HepG2 (cell line): ENCODE measurements around the gene ACTN1. TPM values are rescaled to one million over a fixed set of nuclear protein-coding genes. Genes with fewer than 3 reads are reported as not detected.
A peak's percentile ranks its signal among the peaks of the same experiment; 100 is the strongest.

Experiments
- BORCS8-MEF2B ChIP-seq: sonication (generic); formaldehyde crosslinking; IDR thresholded peaks from 2 replicates; pipeline ENCODE4 v1.8.0; 2022; ENCODE audit warnings: mild to moderate bottlenecking, missing genetic modification reagents
- DPF2 ChIP-seq: sonication (generic); formaldehyde crosslinking; IDR thresholded peaks from 2 replicates; pipeline ENCODE4 v1.4.0; 2020; ENCODE audit warnings: mild to moderate bottlenecking, low read depth, missing genetic modification reagents, borderline replicate concordance
- FOXC1 ChIP-seq: sonication (generic); formaldehyde crosslinking; IDR thresholded peaks from 2 replicates; pipeline ENCODE4 v1.8.0; 2022; ENCODE audit warnings: mild to moderate bottlenecking, missing genetic modification reagents, borderline replicate concordance
- HMG20A ChIP-seq: IDR thresholded peaks from 2 replicates; pipeline ENCODE4 v1.6.1; 2016; ENCODE audit warnings: borderline replicate concordance
- HNF1A ChIP-seq, 2 experiments: sonication (generic) in 1 of 2; formaldehyde crosslinking in 1 of 2; IDR thresholded peaks; 2 replicates each; pipeline versions ENCODE4 v1.4.0 to v1.6.1; 2016 to 2020; ENCODE audit warnings: borderline replicate concordance in 1 of 2, low read depth in 1 of 2, mild to moderate bottlenecking in 1 of 2, missing genetic modification reagents in 1 of 2
- JUN ChIP-seq: sonication (generic); formaldehyde crosslinking; IDR thresholded peaks from 2 replicates; pipeline ENCODE4 v1.4.0; 2020; ENCODE audit warnings: mild to moderate bottlenecking, missing genetic modification reagents
- MTF2 ChIP-seq: sonication (generic); formaldehyde crosslinking; IDR thresholded peaks from 2 replicates; pipeline ENCODE4 v1.5.0; 2020; ENCODE audit warnings: missing genetic modification reagents, borderline replicate concordance
- PHF5A ChIP-seq: IDR thresholded peaks from one replicate; pipeline ENCODE4 v1.6.1; 2018; ENCODE audit warnings: low read depth, missing genetic modification reagents; ENCODE audit not compliant: unreplicated experiment
- POLR2G ChIP-seq: fragments of 200-400 bp; formaldehyde crosslinking; IDR thresholded peaks from 2 replicates; pipeline ENCODE4 v1.6.1; 2018; ENCODE audit warnings: mild to moderate bottlenecking, low read depth, low read length, moderate library complexity
- RARA ChIP-seq: IDR thresholded peaks from 2 replicates; pipeline ENCODE4 v1.6.1; 2016; ENCODE audit warnings: missing genetic modification reagents, missing compliant biosample characterization
- RBM39 ChIP-seq: fragments of 200-400 bp; formaldehyde crosslinking; IDR thresholded peaks from one replicate; pipeline ENCODE4 v1.6.1; 2018; ENCODE audit warnings: antibody characterized with exemption, mild to moderate bottlenecking, low read depth, low read length; ENCODE audit not compliant: poor library complexity, severe bottlenecking
- SRF ChIP-seq: IDR thresholded peaks from 2 replicates; pipeline ENCODE4 v1.6.1; 2011; ENCODE audit warnings: mild to moderate bottlenecking, low read depth, low read length, moderate library complexity
- ZBTB20 ChIP-seq: sonication (generic); formaldehyde crosslinking; IDR thresholded peaks from 2 replicates; pipeline ENCODE4 v1.8.1; 2023; ENCODE audit warnings: missing genetic modification reagents, low read depth, mild to moderate bottlenecking, borderline replicate concordance
- ZBTB42 ChIP-seq: sonication (generic); formaldehyde crosslinking; IDR thresholded peaks from 2 replicates; pipeline ENCODE4 v1.5.0; 2020; ENCODE audit warnings: mild to moderate bottlenecking, missing genetic modification reagents
- ZNF136 ChIP-seq: sonication (generic); formaldehyde crosslinking; IDR thresholded peaks from 2 replicates; pipeline ENCODE4 v1.8.1; 2022; ENCODE audit warnings: low read depth, mild to moderate bottlenecking, moderate library complexity, missing genetic modification reagents
- ZNF17 ChIP-seq: sonication (generic); formaldehyde crosslinking; IDR thresholded peaks from 2 replicates; pipeline ENCODE4 v1.5.0; 2020; ENCODE audit warnings: mild to moderate bottlenecking, missing genetic modification reagents
- ZNF317 ChIP-seq: sonication (generic); formaldehyde crosslinking; IDR thresholded peaks from 2 replicates; pipeline ENCODE4 v1.5.0; 2020; ENCODE audit warnings: mild to moderate bottlenecking, missing genetic modification reagents
- ZNF512 ChIP-seq: sonication (generic); formaldehyde crosslinking; IDR thresholded peaks from 2 replicates; pipeline ENCODE4 v1.4.0; 2020; ENCODE audit warnings: mild to moderate bottlenecking, missing genetic modification reagents
- ZNF564 ChIP-seq: sonication (generic); formaldehyde crosslinking; IDR thresholded peaks from 2 replicates; pipeline ENCODE4 v1.8.1; 2023; ENCODE audit warnings: mild to moderate bottlenecking, missing genetic modification reagents
- ZNF615 ChIP-seq: sonication (generic); formaldehyde crosslinking; IDR thresholded peaks from 2 replicates; pipeline ENCODE4 v1.5.0; 2020; ENCODE audit warnings: mild to moderate bottlenecking, missing genetic modification reagents, borderline replicate concordance
- ZNF644 ChIP-seq: IDR thresholded peaks from 2 replicates; pipeline ENCODE4 v1.6.1; 2016; ENCODE audit warnings: low read depth
- ZNF691 ChIP-seq: sonication (generic); formaldehyde crosslinking; IDR thresholded peaks from 2 replicates; pipeline ENCODE4 v1.4.0; 2020; ENCODE audit warnings: missing genetic modification reagents, low read depth, mild to moderate bottlenecking, borderline replicate concordance
- ZSCAN21 ChIP-seq: sonication (generic); formaldehyde crosslinking; IDR thresholded peaks from 2 replicates; pipeline ENCODE4 v1.8.0; 2022; ENCODE audit warnings: mild to moderate bottlenecking, missing genetic modification reagents, moderate library complexity, borderline replicate concordance
- polyA plus RNA-seq, 8 experiments: library from polyadenylated mRNA; depleted of rRNA in 3 of 8; stranded (reverse) in 7 of 8; unstranded in 1 of 8; fragments of >200 nt; fragmentation: Illumina TruSeq in 4 of 8; extraction: Trizol in 4 of 8; gene quantifications; 2 replicates each; pipeline versions ENCODE4 v1.2.1 to v1.2.3, GENCODE V29; 2011 to 2016; ENCODE audit warnings: low read depth in 4 of 8, missing spikeins in 1 of 8, mixed read lengths in 1 of 8; ENCODE audit not compliant: insufficient read depth in 1 of 8
- total RNA-seq, 5 experiments: library from RNA; depleted of rRNA; stranded (reverse); fragments of >200 nt; fragmentation: Illumina TruSeq; extraction: Trizol; gene quantifications; 2 replicates each; pipeline ENCODE4 v1.2.3, GENCODE V29; 2016; ENCODE audit warnings: low read depth in 1 of 5

Gene ACTN1
- total and polyA plus RNA-seq, 2 of the 13 experiments (the other 11 are each of a cell fraction or from before 2014, with no cell fraction given), result 58.6 to 162 TPM

- TF ChIP-seq RARA (CRISPR knock-in tag) (peak; percentile 88), ZNF136 (CRISPR knock-in tag) (no peak), ZBTB42 (CRISPR knock-in tag) (peak; percentile 86; the same call in 1 of the 2 replicates), MTF2 (CRISPR knock-in tag) (no peak), HNF1A (IDR thresholded peaks at IDR 0.05; ENCODE audit: low read depth) (peak; percentile 27; the same call in 1 of the 2 replicates), HNF1A (CRISPR knock-in tag; IDR thresholded peaks at IDR 0.05; ENCODE audit: borderline replicate concordance) (peak; percentile 89; the same call in 1 of the 2 replicates), RBM39 (no peak), ZNF615 (no peak), POLR2G (peak; percentile 66), ZNF564 (CRISPR knock-in tag) (no peak; the same call in 1 of the 2 replicates), PHF5A (CRISPR knock-in tag) (peak; percentile 33), FOXC1 (peak; percentile 75; the same call in 1 of the 2 replicates), ZNF691 (CRISPR knock-in tag) (peak; percentile 88; the same call in 1 of the 2 replicates), ZBTB20 (CRISPR knock-in tag) (peak; percentile 50), ZSCAN21 (CRISPR knock-in tag) (0 out of 2 replicates have a peak, but pooled peaks have one; percentile 46), JUN (peak; percentile 70; the same call in 1 of the 2 replicates), BORCS8-MEF2B (CRISPR knock-in tag) (peak; percentile 75; the same call in 1 of the 2 replicates), ZNF317 (CRISPR knock-in tag) (peak; percentile 70), ZNF17 (CRISPR knock-in tag) (no peak), ZNF644 (CRISPR knock-in tag) (peak; percentile 20; the same call in 1 of the 2 replicates), SRF (0 out of 2 replicates have a peak, but pooled peaks have one; percentile 6), ZNF512 (no peak), HMG20A (CRISPR knock-in tag) (peak; percentile 64; the same call in 1 of the 2 replicates), DPF2 (CRISPR knock-in tag) (peak; percentile 80; the same call in 1 of the 2 replicates)
Observed at GRCh38 chr14:68955164-68955850, 23.8 kb downstream of the ACTN1 start (continued).
